ENCODE measurements around the gene XPO4.
"Not testable (repeated sequence)": the region's sequence is repeated elsewhere in the genome, so short reads cannot be mapped to it uniquely, and the experiment has no call there.

XPO4 gene

GRCh38 chr13:20890540-20890939 is 12.0 kb downstream of the XPO4 start:
- not testable (repeated sequence) for ATAC-seq

DNA sequence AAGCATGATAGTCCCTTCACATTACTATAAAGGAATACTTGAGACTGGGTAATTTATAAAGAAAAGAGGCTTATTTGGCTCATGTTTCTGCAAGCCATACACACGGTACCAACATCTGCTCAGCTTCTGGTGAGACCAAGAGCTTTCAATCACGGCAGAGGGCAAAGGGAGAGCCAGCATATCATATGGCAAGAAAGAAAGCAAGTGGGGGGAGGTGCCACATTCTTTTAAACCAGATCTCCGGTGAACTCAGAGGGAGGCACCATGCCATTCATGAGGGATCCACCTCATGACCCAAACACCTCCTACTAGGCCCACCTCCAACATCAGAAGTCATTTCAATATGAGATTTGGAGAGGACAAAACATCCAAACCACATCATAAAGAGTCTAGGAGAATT is 20.3 kb downstream of the XPO4 start:
- ATAC-seq: no peak

DNA sequence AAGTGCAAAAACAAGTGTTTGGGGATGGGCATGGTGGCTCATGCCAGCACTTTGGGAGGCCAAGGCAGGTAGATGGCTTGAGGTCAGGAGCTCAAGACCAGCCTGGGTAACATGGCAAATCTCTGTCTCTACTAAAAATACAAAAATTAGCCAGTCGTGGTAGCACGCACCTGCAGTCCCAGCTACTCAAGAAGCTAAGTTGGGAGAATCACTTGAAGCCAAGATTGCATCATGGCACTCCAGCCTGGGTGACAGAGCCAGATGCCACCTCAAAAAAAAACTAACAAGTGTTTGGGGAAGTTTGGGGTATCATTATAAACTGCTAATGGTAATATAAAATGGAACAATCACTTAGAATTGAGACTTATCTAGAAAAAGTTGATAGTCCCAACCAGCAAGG is 24.6 kb downstream of the XPO4 start:
- ATAC-seq: no peak

DNA sequence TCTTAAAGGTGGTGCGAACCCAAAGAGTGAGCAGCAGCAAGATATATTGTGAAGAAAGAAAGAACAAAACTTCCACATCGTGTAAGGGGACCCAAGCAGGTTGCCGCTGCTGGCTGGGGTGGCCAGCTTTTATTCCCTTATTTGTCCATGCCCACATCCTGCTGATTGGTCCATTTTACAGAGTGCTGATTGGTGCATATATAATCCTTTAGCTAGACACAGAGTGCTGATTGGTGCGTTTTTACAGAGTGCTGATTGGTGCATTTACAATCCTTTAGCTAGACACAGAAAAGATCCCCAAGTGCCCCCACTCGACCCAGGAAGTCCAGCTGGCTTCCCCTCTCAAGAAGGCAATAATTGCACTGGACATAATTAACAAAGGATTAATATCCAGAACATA is 25.7 kb downstream of the XPO4 start:
- not testable (repeated sequence) for ATAC-seq

- ATAC-seq: not testable (repeated sequence)
Measured at GRCh38 chr13:20874439-20874838, 28.1 kb downstream of the XPO4 start.

DNA sequence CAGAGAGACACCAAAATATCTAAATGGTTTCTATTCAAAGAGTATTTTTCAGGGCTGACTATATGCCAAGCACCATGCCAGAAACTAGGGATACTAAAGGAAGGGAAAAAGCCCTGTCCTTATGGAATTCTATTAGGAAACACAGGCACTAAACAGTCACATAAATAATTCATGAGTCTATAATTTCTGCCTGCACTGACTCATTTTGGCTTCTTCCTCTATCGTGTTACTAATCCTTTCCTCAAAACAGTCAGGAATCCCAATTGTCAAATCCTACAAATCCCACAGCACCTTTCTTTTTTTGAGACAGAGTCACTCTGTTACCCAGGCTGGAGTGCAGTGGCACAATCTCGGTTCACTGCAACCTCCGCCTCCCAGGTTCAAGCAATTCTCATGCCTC is 29.2 kb downstream of the XPO4 start:
- ATAC-seq: no peak

DNA sequence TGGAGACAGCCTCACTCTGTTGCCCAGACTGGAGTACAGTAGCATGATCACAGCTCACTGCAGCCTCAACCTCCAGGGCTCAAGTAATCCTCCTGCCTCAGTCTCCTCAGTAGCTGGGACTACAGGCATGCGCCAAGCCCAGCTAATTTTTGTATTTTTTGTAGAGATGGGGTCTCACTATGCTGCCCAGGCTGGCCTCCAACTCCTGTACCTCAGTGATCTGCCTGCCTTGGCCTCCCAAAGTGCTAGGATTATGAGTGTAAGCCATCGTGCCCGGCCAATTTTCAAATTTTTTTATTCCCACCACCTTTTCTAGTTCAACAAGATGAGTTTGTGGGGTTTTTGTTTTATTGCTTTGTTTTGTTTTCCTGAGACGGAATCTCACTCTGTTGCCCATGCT is 31.7 kb downstream of the XPO4 start:
- no peak for ATAC-seq

DNA sequence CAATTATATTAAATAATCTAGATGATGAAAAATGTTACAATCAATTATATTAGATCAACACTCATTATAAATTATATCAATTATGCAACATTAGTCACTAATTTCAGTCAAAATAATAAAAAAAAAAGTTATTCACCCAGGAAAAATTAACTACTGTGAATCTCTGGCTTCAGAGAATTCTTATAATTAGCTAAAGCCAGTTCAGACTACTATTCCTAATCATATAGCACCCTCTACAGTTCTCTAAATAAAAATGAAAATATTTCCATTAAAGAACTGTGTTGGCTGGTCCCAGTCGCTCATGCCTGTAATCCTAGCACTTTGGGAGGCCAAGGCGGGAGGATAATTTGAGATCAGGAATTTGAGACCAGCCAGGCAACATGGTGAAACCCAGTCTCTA is 33.0 kb downstream of the XPO4 start:
- ATAC-seq: no peak

- no peak for ATAC-seq
Measured at GRCh38 chr13:20867408-20867807, 35.1 kb downstream of the XPO4 start.

GRCh38 chr13:20861666-20862065 is 40.9 kb downstream of the XPO4 start:
- not testable (repeated sequence) for ATAC-seq

GRCh38 chr13:20860844-20861243 is 41.7 kb downstream of the XPO4 start:
- ATAC-seq: no peak

DNA sequence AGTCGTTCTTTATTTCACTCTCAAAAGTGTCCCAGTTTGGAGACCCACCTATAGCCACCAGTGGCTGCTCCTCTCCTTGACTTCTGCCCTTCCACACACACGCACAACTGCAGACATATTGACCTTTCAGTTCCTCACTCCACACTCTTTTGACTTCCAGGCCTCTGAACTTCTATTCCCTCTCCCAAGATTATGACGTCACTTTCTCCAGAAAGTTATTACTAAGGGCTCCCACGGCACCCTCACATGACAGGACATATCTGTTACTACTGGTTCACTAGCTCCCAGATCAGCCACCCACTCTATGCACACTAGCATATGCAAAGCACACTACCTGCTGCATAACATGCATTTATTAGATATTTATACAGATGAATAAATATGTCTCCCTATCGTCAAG is 45.9 kb downstream of the XPO4 start:
- ATAC-seq: no peak

DNA sequence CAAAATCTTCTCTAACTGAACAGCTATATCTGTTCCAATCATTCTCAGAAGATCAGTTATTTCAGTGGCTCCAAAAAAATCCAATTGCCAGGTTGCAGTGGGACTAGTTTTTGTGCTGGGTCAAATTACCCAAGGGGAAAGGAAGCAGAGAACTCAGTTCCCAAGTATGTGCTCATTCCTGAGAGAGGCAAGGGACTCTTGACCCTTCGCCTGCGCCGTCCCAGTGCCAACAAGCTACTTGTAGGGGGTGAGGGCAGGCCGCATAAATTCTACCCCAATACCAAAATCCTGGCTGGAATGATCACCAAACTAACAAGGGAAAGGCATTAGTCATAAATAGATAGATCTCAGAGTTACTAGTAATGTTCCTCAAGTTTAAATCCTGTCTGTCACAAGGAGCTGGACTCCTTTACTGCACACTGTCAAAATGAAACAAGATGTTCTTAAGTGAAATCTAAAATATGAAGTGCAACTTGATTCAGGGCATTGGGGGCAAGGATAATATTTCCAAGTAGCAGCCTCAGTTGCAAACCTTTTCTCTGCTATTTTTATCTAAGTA is 50.6 kb downstream of the XPO4 start:
- no peak for ATAC-seq

DNA sequence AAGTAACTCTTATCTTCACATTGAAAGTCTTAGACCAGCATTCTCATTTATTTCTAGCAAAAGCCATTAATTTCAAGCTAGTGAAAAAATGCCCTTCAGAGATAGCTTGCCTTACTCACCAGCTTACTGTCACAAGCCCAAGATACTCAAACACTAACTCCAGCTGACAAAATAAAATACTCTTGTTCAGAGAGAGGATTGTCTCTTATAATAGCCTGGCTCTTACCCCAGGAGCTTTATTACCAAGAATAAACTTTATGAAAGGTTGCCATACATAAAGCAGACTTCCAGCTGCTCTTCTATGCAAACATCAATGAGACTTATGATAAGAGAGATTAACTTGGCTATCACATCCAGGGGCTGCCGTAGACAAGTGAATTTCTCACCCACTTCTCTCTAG is 53.6 kb downstream of the XPO4 start:
- no peak for ATAC-seq

DNA sequence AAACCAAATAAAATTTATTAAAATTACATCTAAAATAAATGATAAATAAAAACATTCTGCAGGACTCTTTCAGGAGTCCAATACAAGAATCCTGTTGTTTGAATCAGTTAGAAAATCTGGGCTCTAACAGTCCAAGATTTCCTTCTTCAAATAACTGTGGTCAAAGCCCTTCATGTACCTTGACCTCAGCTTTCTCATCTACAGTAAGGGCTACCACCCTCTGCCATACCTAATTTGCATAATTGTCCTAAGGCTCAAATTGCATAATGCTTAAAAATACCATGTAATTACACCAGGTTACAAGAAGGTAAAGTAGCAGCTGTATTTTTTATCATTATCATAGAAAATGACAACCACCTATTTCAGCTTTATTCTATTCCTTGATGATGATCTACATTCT is 54.3 kb downstream of the XPO4 start:
- ATAC-seq: no peak

DNA sequence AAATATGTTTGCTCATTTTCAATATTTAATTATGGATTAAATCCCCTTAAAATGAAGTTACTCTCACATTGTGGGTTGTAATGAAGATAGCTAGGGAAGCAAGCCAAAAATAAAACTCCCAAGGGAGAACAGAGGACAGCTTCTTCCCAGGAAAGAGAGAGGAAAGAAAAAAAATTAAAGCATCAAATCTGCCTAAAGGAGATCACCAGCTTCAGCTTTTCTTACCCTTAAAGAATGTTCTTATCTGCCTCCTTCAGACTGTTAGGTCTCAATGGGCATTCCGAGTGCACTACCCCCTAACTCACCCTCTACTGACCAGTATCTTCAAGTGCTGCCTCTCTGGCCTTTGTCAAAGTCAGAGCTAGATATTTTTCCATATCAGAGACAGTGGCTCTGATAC is 55.2 kb downstream of the XPO4 start:
- ATAC-seq: no peak

- no peak for ATAC-seq
Measured at GRCh38 chr13:20843166-20843565, 59.4 kb downstream of the XPO4 start.

- ATAC-seq: no peak
Measured at GRCh38 chr13:20840568-20840967, 62.0 kb downstream of the XPO4 start.

DNA sequence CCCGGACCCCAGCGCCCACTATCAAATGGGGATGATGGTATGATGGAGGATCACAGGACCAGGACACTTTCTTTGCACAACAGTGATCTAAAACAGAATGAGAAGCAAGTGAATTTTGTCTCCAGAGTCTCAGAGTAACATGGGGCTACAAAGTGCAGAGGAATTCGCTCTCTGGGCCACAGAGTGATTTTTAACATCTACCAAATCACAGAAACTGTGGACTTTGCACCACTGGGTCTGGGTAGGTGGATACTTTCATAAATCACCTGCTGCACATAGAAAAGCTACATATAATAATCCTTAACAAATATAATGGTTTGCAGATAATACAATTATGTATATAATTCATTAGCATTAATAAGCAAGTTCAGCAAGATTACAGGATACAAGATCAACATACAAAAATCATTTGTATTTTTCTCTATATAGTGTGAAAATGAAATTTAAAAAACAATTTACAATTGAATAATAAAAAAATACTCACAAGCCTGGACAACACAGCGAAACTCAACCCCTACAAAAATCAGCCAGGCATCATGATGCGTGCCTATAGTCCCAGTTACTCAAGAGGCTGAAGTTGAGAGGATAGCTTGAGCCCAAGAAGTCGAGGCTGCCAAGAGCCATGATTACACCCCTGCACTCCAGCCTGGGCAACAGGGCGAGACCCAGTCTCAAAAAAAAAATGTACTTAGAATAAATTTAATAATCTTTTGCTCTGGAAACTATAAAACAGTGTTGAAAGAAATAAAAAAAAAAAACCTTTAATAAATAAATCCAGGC is 68.5 kb downstream of the XPO4 start:
- no peak for ATAC-seq

DNA sequence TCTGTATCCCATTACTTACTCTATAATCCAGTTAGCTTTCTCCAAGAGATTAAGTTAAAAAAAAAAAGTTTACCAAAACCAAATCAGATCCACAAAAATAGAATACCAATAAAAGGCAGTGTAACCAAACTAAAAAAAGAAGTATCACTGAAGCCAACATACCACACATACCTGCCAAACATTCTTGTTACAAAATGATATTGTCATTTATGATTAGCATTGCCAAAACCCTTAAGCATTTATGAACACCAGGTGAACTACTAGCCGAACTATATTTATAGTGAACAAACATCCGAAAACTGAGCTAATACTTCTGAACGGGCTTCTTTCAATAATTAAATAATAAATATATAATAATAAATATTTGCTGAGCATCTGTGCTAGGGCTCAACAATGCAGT is 69.7 kb downstream of the XPO4 start:
- ATAC-seq: no peak

DNA sequence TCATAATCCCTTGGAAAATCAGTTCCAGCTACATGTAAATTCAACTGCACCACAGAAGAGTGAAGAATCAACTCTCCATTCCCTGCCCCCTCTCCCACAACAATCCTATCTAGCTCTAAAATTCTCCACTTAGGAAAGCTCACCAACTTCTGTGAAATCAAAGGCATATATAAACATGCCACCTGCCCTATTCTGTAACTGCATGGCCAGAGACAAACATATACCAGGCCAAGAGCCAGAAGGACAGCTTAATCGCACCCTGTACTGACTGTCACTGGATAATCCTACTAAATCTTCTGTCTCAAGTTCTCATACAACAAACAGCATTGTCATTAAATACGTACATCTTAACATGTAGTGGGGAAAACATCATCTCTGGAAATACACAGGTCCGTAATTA is 70.6 kb downstream of the XPO4 start:
- no peak for ATAC-seq

GRCh38 chr13:20831254-20831653 is 71.3 kb downstream of the XPO4 start:
- no peak for ATAC-seq

- ATAC-seq: peak; percentile 48 to 53
Measured at GRCh38 chr13:20828539-20829364, 73.8 kb downstream of the XPO4 start.
